Heart right ventricle (tissue), 16 donors: ENCODE measurements around the gene TRABD. TPM values are rescaled to one million over a fixed set of nuclear protein-coding genes. Genes with fewer than 3 reads are reported as not detected.

ENCODE experiments used
- ATAC-seq, 8 donors: fragments of 200-7000 bp; cut with Tn5 transposase; one replicate each; pipeline ENCODE4 v1.9.1; 2020; ENCODE audit warnings: mild to moderate bottlenecking in 8 of 8, moderate library complexity in 8 of 8, moderate number of reproducible peaks in 1 of 8
- DNase-seq, 2 donors: peaks; one replicate each; pipeline ENCODE4 v3.0.0-alpha.2; 2020
- H3K27ac ChIP-seq, 10 donors: fragments of 200-600 bp; sonication (generic) in 2 of 10; one replicate each; pipeline versions ENCODE4 v1.5.0 to v1.8.0; 2020 to 2022; ENCODE audit warnings: mild to moderate bottlenecking in 3 of 10
- H3K27me3 ChIP-seq, 7 donors: fragments of 200-600 bp; one replicate each; pipeline ENCODE4 v1.8.0; 2021 to 2022; ENCODE audit warnings: mild to moderate bottlenecking in 2 of 7
- H3K36me3 ChIP-seq, 9 donors: fragments of 200-600 bp; sonication (generic) in 1 of 9; one replicate each; pipeline versions ENCODE4 v1.5.0 to v1.8.0; 2020 to 2022; ENCODE audit warnings: mild to moderate bottlenecking in 2 of 9
- H3K4me1 ChIP-seq, 9 donors: fragments of 200-600 bp; sonication (generic) in 1 of 9; one replicate each; pipeline versions ENCODE4 v1.5.0 to v1.8.0; 2020 to 2022; ENCODE audit warnings: mild to moderate bottlenecking in 4 of 9
- H3K4me3 ChIP-seq, 10 donors: fragments of 200-600 bp; sonication (generic) in 2 of 10; one replicate each; pipeline versions ENCODE4 v1.5.0 to v1.8.0; 2020 to 2022; ENCODE audit warnings: mild to moderate bottlenecking in 7 of 10, moderate library complexity in 2 of 10
- H3K9me3 ChIP-seq, 11 donors: fragments of 200-600 bp in 10 of 11; sonication (generic) in 2 of 11; one replicate each; pipeline versions ENCODE4 v1.5.0 to v1.8.0; 2013 to 2022; ENCODE audit warnings: mild to moderate bottlenecking in 2 of 11, control low read depth in 1 of 11, moderate library complexity in 1 of 11
- CTCF ChIP-seq, 9 donors: fragments of 200-600 bp; sonication (generic) in 2 of 9; IDR thresholded peaks; one replicate each; pipeline versions ENCODE4 v1.5.0 to v1.8.0; 2021 to 2022; ENCODE audit warnings: antibody characterized with exemption in 9 of 9, mild to moderate bottlenecking in 5 of 9, moderate library complexity in 1 of 9
- WGBS, 2 donors: extraction: QIAGEN DNeasy Blood & Tissue Kit; methylation state at CpG; one replicate each; pipeline ENCODE4 v1.1.7; 2013; ENCODE audit warnings: inconsistent platforms in 1 of 2; 5-methylcytosine and 5-hydroxymethylcytosine counted together
- intact Hi-C, 10 donors: fragments of 100-400 bp; cut with DNase I; formaldehyde crosslinking; loops; one replicate each; pipeline versions ENCODE4 v1.11.1 to v1.14.2; 2022
- polyA plus RNA-seq, 2 donors: library from polyadenylated mRNA; stranded (reverse); fragments of 200-250 nt; gene quantifications; one replicate each; pipeline ENCODE4 v1.2.3, GENCODE V29; 2013
- total RNA-seq, 10 donors: library from RNA; stranded (reverse); fragmentation: NEBNext Ultra II Directional in 3 of 10; extraction: Animal tissue kit (Norgen Biotek cat#: 25700) in 3 of 10; gene quantifications; one replicate each; pipeline versions ENCODE4 v1.2.1 to v1.2.4, GENCODE V29; 2021 to 2023
- donor health status: Arrhythmogenic right ventricular cardiomyopathy.
- donor health status: ischemic (EF 13 %, LVEDD 7.1; RV severe dilation, severe dysfunction).
- donor health status: healthy with polysubstance abuse.
- donor health status: DM: no; HTN: yes; CAD: no.
- donor health status: DM: no; HTN: no; CAD: no.
- donor health status: ischemic (EF 25% LVEDD 6.9; RV normal size, moderate dysfunction).
- donor health status: ischemic (EF 25% LVEDD 5.7; RV mildly dilated, moderate dysfunction).
- donor health status: healthy.
- donor health status: DM: yes; HTN: yes; CAD: no.
- donor health status: Ischemic cardiomyopathy.
- donor health status: ischemic (EF 35%, LVEDD 5.7; RV mildly dilated, moderate dysfunction).
- donor health status: nonischemic (EF 11% LVEDD 7.7; RV severe dilation, severe dysfunction).
- donor health status: DM: yes; HTN: yes; CAD: no.
- donor health status: PGD.
- donor health status: ischemic (EF 29% LVEDD 5.4; RV normal size, mild dysfunction).
- donor health status: nonischemic (EF 23%, LVEDD 6.1; RV moderate dilation, normal function).

The TRABD gene
- total and polyA plus RNA-seq, 12 donors, result 13.6 to 40.8 (median 19.0) TPM

- peak in 1 of 8 donors; percentile 11 for ATAC-seq
- intact Hi-C loops, result loop anchor here in 1 of 10 donors (10.0 kb wide), 1 partner anchor 273 kb away; no protein-coding TSS in a partner anchor
- Histone ChIP-seq H3K9me3 (no peaks in the 10 kb centered on the region), H3K27me3 (no peaks in the 10 kb centered on the region), H3K36me3 (peaks cover 0 to 69% (median 5%) of the 10 kb centered on the region in 9 donors), H3K4me1 (peaks cover 4 to 29% (median 23%) of the 10 kb centered on the region in 9 donors), H3K27ac (no peak overlapping the region), H3K4me3 (no peak overlapping the region)
- DNase-seq, result no peak
- TF ChIP-seq CTCF (IDR thresholded peaks at IDR 0.05), result no peak
- WGBS, 2 donors, result 94 to 95% methylated on average over 61 of the region's 61 CpGs
Observed at GRCh38 chr22:50197856-50198623, 12.3 kb downstream of the TRABD start.

GRCh38 chr22:50198624-50199017 lies 12.9 kb downstream of the TRABD start:
- ATAC-seq (peak in 1 of 8 donors; percentile 1), DNase-seq (no peak)
- peaks cover 0 to 68% (median 5%) of the 10 kb centered on the region in 9 donors for H3K36me3 ChIP-seq
- H3K4me1 ChIP-seq, result peaks cover 4 to 30% (median 23%) of the 10 kb centered on the region in 9 donors
- no peaks in the 10 kb centered on the region for H3K27me3 ChIP-seq
- intact Hi-C loops, result loop anchor here in 1 of 10 donors (10.0 kb wide), 1 partner anchor 274 kb away; no protein-coding TSS in a partner anchor
- WGBS, 2 donors, result 90 to 93% methylated on average over 16 of the region's 16 CpGs
- no peak overlapping the region for H3K27ac ChIP-seq
- H3K9me3 ChIP-seq, result no peaks in the 10 kb centered on the region
- TF ChIP-seq CTCF (IDR thresholded peaks at IDR 0.05), result no peak
- no peak overlapping the region for H3K4me3 ChIP-seq

- intact Hi-C loops, result loop anchor here in 1 of 10 donors (10.0 kb wide), 1 partner anchor 274 kb away; no protein-coding TSS in a partner anchor
- no peak for DNase-seq
- TF ChIP-seq CTCF (IDR thresholded peaks at IDR 0.05), result no peak
- Histone ChIP-seq H3K4me1 (peaks cover 4 to 32% (median 23%) of the 10 kb centered on the region in 9 donors), H3K9me3 (no peaks in the 10 kb centered on the region), H3K27ac (peak overlapping the region in 2 of 10 donors; percentile 8 to 85), H3K4me3 (peak overlapping the region in 1 of 10 donors; percentile 74), H3K27me3 (no peaks in the 10 kb centered on the region), H3K36me3 (peaks cover 0 to 62% (median 9%) of the 10 kb centered on the region in 9 donors)
- WGBS, 2 donors, result 75 to 76% methylated on average over 18 of the region's 18 CpGs
- peak in 1 of 8 donors; percentile 12 for ATAC-seq
Observed at GRCh38 chr22:50199251-50199721, 13.6 kb downstream of the TRABD start.

DNA sequence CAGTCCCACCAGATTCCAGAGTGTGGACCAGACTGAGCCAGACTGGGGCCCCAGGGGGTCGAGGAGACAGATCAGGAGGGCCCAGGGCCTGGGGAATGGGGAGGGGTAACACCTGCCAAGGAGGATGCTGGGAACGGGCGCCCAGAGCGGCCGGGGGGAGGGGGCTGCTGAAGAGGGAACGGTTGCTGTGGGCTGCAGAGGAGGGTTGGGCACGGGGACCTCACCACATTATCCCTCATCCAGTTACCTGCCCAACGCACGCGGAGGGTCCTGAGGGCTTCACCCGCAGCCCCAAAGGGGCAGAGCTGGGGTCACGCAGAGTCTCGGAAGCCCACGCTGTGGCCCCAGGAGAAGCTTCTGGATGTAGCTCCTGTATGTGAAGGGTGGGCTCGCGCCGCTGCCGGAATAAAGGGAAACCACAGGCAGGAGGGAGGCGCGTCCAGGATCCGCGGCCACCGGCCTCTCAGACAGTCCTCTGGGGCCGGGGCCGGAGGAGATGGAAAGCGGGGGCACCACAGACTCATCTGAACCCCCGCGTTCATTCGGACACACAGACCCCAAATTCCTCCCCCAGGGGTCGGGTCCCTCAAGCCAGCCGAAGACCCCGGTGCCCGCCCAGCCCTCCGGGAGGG lies 14.2 kb downstream of the TRABD start:
- Histone ChIP-seq H3K4me1 (peaks cover 4 to 39% (median 23%) of the 10 kb centered on the region in 9 donors), H3K9me3 (no peaks in the 10 kb centered on the region), H3K4me3 (peak overlapping the region; percentile 33 to 98 (median 75)), H3K36me3 (peaks cover 0 to 58% (median 9%) of the 10 kb centered on the region in 9 donors), H3K27ac (peak overlapping the region in 8 of 10 donors; percentile 68 to 91 (median 86)), H3K27me3 (no peaks in the 10 kb centered on the region)
- no peak for DNase-seq
- 11 to 15% methylated on average over 27 to 34 of the region's 34 CpGs for WGBS, 2 donors
- TF ChIP-seq CTCF (IDR thresholded peaks at IDR 0.05), result no peak
- peak; percentile 2 to 25 (median 6) for ATAC-seq
- intact Hi-C loops, result loop anchor here in 3 of 10 donors (10.0 kb wide), 2 partner anchors 265 to 275 kb away; no protein-coding TSS in a partner anchor
